Measurements from ENCODE around the gene CADM2.

DNA sequence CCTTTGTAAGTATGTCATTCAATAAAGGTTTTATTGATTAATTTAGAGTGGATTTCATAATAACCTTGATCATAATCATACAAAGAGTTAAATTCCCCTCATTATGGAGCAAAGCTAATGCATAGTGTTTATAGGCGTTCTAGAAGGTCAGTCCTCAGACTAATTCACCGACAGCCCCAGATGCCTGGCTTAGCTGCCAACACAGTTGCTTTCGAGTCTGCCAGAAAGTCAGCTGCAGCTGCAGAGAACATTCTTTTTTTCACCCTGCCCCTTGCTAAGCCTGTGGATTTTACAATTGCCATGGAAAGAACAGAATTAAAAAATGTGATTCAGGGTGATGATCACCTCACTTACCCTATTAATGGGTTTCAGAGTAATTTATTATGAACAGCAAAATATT lies 21.2 kb downstream of the CADM2 start:
- TF ChIP-seq, protein P1, sequence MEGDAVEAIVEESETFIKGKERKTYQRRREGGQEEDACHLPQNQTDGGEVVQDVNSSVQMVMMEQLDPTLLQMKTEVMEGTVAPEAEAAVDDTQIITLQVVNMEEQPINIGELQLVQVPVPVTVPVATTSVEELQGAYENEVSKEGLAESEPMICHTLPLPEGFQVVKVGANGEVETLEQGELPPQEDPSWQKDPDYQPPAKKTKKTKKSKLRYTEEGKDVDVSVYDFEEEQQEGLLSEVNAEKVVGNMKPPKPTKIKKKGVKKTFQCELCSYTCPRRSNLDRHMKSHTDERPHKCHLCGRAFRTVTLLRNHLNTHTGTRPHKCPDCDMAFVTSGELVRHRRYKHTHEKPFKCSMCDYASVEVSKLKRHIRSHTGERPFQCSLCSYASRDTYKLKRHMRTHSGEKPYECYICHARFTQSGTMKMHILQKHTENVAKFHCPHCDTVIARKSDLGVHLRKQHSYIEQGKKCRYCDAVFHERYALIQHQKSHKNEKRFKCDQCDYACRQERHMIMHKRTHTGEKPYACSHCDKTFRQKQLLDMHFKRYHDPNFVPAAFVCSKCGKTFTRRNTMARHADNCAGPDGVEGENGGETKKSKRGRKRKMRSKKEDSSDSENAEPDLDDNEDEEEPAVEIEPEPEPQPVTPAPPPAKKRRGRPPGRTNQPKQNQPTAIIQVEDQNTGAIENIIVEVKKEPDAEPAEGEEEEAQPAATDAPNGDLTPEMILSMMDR (IDR thresholded peaks at IDR 0.05) = no peak
- no peak for TF ChIP-seq POLR2A (IDR thresholded peaks at IDR 0.05)

All from thyroid gland (tissue), 4 donors.